Prostate gland (tissue), 2 donors: ENCODE data around the gene ENO2.

Experiments
- CTCF ChIP-seq, 4 experiments: fragments of 200-600 bp in 2 of 4; fragments of 450-650 bp in 2 of 4; sonication (generic) in 2 of 4; IDR thresholded peaks; 1 replicate in 3 of 4; 2 replicates in 1 of 4; pipeline ENCODE4 v1.5.1; 2016 to 2019; ENCODE audit warnings: antibody characterized with exemption in 4 of 4, mild to moderate bottlenecking in 2 of 4, moderate library complexity in 2 of 4
- POLR2A ChIP-seq: fragments of 450-650 bp; IDR thresholded peaks from one replicate; pipeline ENCODE4 v1.6.1; 2016; ENCODE audit warnings: antibody characterized with exemption, mild to moderate bottlenecking

GRCh38 chr12:6902448-6902847 lies 11.9 kb upstream of the ENO2 start:
- TF ChIP-seq POLR2A (no peak), CTCF (IDR thresholded peaks at IDR 0.05) (no peak)
